A549 (cell line): Measurements from ENCODE around the gene COPS9. TPM values are rescaled to one million over a fixed set of nuclear protein-coding genes. Genes with fewer than 3 reads are reported as not detected.

ENCODE experiments used
- ATAC-seq, 2 experiments: fragments of 200-7000 bp in 1 of 2; fragments of >200 bp in 1 of 2; cut with Nextera tagmentation in 1 of 2; cut with Tn5 transposase in 1 of 2; 3 replicates each; pipeline versions ENCODE4 v1.8.0 to v1.9.1; 2018 to 2020; ENCODE audit warnings: mild to moderate bottlenecking in 1 of 2, moderate library complexity in 1 of 2
- CTCF ChIA-PET: fragments of 300-600 bp; sonication (Branson Sonifier 250); formaldehyde crosslinking; extraction: SDS; loops from one replicate; lab custom pipeline; 2021; ENCODE audit warnings: antibody characterized with exemption, inconsistent platforms; lab: Yijun Ruan, JAX
- POLR2A ChIA-PET: fragments of 350-600 bp; formaldehyde crosslinking; extraction: SDS; loops from one replicate; lab custom pipeline; 2021; ENCODE audit warnings: antibody characterized with exemption, inconsistent platforms; lab: Yijun Ruan, JAX
- DNase-seq, 2 experiments: peaks; one replicate each; pipeline versions ENCODE4 v3.0.0 to v3.0.0-alpha.2; 2011 to 2016; ENCODE audit warnings: low read depth in 1 of 2, low spot score in 1 of 2
- FAIRE-seq: peaks from 2 replicates; lab custom pipeline; 2011; peaks lifted over from hg19 to GRCh38; lab: Jason Lieb, UNC
- H3K27ac ChIP-seq, 2 experiments: fragments of >200 bp; sonication (Bioruptor Twin); formaldehyde crosslinking; 3 replicates each; pipeline ENCODE4 v1.5.1; 2016 to 2017
- H3K4me1 ChIP-seq: fragments of >200 bp; sonication (Bioruptor Twin); formaldehyde crosslinking; 3 replicates; pipeline ENCODE4 v1.6.1; 2016
- H3K4me2 ChIP-seq: fragments of >200 bp; sonication (Bioruptor Twin); formaldehyde crosslinking; 3 replicates; pipeline ENCODE4 v1.6.1; 2016
- H3K4me3 ChIP-seq: fragments of >200 bp; sonication (Bioruptor Twin); formaldehyde crosslinking; 3 replicates; pipeline ENCODE4 v1.5.1; 2016
- H3K9me3 ChIP-seq: fragments of >200 bp; sonication (Bioruptor Twin); formaldehyde crosslinking; 3 replicates; pipeline ENCODE4 v1.6.1; 2016
- CBX2 ChIP-seq: fragments of 200-600 bp; sonication (generic); IDR thresholded peaks from 2 replicates; pipeline ENCODE4 v1.6.1; 2016; ENCODE audit warnings: low read depth, mild to moderate bottlenecking, borderline replicate concordance
- CHD4 ChIP-seq: fragments of 200-600 bp; sonication (generic); IDR thresholded peaks from 2 replicates; pipeline ENCODE4 v1.6.1; 2016; ENCODE audit warnings: antibody characterized with exemption, mild to moderate bottlenecking, borderline replicate concordance
- E2F6 ChIP-seq: IDR thresholded peaks from 2 replicates; pipeline ENCODE4 v1.6.1; 2012; ENCODE audit warnings: low read depth, borderline replicate concordance
- EHMT2 ChIP-seq: fragments of 200-600 bp; sonication (generic); IDR thresholded peaks from 2 replicates; pipeline ENCODE4 v1.6.1; 2016; ENCODE audit warnings: antibody characterized with exemption, low read depth, mild to moderate bottlenecking, moderate library complexity
- EP300 ChIP-seq, 2 experiments: fragments of >200 bp; sonication (Bioruptor Twin); formaldehyde crosslinking; IDR thresholded peaks; 2 replicates in 1 of 2; 3 replicates in 1 of 2; pipeline ENCODE4 v1.6.1; 2016 to 2017
- FOSB ChIP-seq: fragments of 250-450 bp; sonication (Bioruptor Pico); IDR thresholded peaks from 2 replicates; pipeline ENCODE4 v1.5.0; 2020; ENCODE audit warnings: mild to moderate bottlenecking, moderate library complexity
- FOXS1 ChIP-seq: fragments of 250-450 bp; sonication (Bioruptor Pico); IDR thresholded peaks from 2 replicates; pipeline ENCODE4 v1.5.0; 2020; ENCODE audit warnings: mild to moderate bottlenecking, moderate library complexity
- HOXB5 ChIP-seq: fragments of 250-450 bp; sonication (Bioruptor Pico); IDR thresholded peaks from 2 replicates; pipeline ENCODE4 v1.5.0; 2020; ENCODE audit warnings: mild to moderate bottlenecking, moderate library complexity
- JUN ChIP-seq, 2 experiments: fragments of >200 bp; sonication (Bioruptor Twin); formaldehyde crosslinking; IDR thresholded peaks; 2 replicates in 1 of 2; 3 replicates in 1 of 2; pipeline ENCODE4 v1.6.1; 2016 to 2017
- JUNB ChIP-seq: fragments of >200 bp; sonication (Bioruptor Twin); formaldehyde crosslinking; IDR thresholded peaks from 2 replicates; pipeline ENCODE4 v1.6.1; 2016
- KDM5A ChIP-seq: fragments of 200-600 bp; sonication (generic); IDR thresholded peaks from 2 replicates; pipeline ENCODE4 v1.6.1; 2016; ENCODE audit warnings: antibody characterized with exemption, mild to moderate bottlenecking
- MYC ChIP-seq: IDR thresholded peaks from 2 replicates; pipeline ENCODE4 v1.6.1; 2012; ENCODE audit warnings: mild to moderate bottlenecking, inconsistent platforms, low read length, improper control_type of control experiment, borderline replicate concordance
- NPAS2 ChIP-seq: fragments of 250-450 bp; sonication (Bioruptor Pico); IDR thresholded peaks from 2 replicates; pipeline ENCODE4 v1.8.0; 2022; ENCODE audit warnings: mild to moderate bottlenecking, moderate library complexity, borderline replicate concordance
- NR3C1 ChIP-seq: fragments of >200 bp; sonication (Bioruptor Twin); formaldehyde crosslinking; IDR thresholded peaks from 3 replicates; pipeline ENCODE4 v1.6.1; 2017
- POLR2A ChIP-seq: IDR thresholded peaks from 2 replicates; pipeline ENCODE4 v1.6.1; 2012; ENCODE audit warnings: mild to moderate bottlenecking, low read length
- RCOR1 ChIP-seq: fragments of 150-350 bp; IDR thresholded peaks from 2 replicates; pipeline ENCODE4 v1.6.1; 2014; ENCODE audit warnings: antibody characterized with exemption, low read length, low read depth
- RFX5 ChIP-seq: fragments of 450-650 bp; IDR thresholded peaks from 2 replicates; pipeline ENCODE4 v1.7.1; 2014; ENCODE audit warnings: antibody characterized with exemption, mild to moderate bottlenecking, moderate library complexity
- SMC3 ChIP-seq: fragments of >200 bp; sonication (Bioruptor Twin); formaldehyde crosslinking; IDR thresholded peaks from 3 replicates; pipeline ENCODE4 v1.6.1; 2018; ENCODE audit warnings: inconsistent platforms
- ZC3H11A ChIP-seq: fragments of 450-650 bp; IDR thresholded peaks from 2 replicates; pipeline ENCODE4 v1.6.1; 2014; ENCODE audit warnings: antibody characterized with exemption, mild to moderate bottlenecking
- ZSCAN20 ChIP-seq: fragments of 250-450 bp; sonication (Bioruptor Pico); IDR thresholded peaks from 2 replicates; pipeline ENCODE4 v1.8.0; 2022; ENCODE audit warnings: mild to moderate bottlenecking, moderate library complexity
- WGBS: methylation state at CpG from one replicate; pipeline ENCODE4 v1.1.6; 2017; ENCODE audit errors: missing lambda C conversion rate; 5-methylcytosine and 5-hydroxymethylcytosine counted together
- polyA plus RNA-seq, 4 experiments: library from polyadenylated mRNA; depleted of rRNA in 3 of 4; stranded (reverse); fragments of >200 nt; fragmentation: RNase III in 1 of 4; extraction: RNeasy Plus Mini Kit Qiagen cat#74134 plus additional on column Dnase treatment in 1 of 4; gene quantifications; 2 replicates in 3 of 4; 3 replicates in 1 of 4; pipeline ENCODE4 v1.2.3, GENCODE V29; 2011 to 2017
- TF ChIP-seq, protein P1 (sequence below): fragments of 200-600 bp; sonication (generic); IDR thresholded peaks from 2 replicates; pipeline ENCODE4 v1.6.1; 2016; ENCODE audit warnings: antibody characterized with exemption, mild to moderate bottlenecking, moderate library complexity
- TF ChIP-seq, protein P2 (sequence below): fragments of 250-450 bp; sonication (Bioruptor Pico); IDR thresholded peaks from 2 replicates; pipeline ENCODE4 v1.5.0; 2020; ENCODE audit warnings: low read depth, mild to moderate bottlenecking, moderate library complexity
- TF ChIP-seq, protein P3 (sequence below): fragments of >200 bp; sonication (Bioruptor Twin); formaldehyde crosslinking; IDR thresholded peaks from 3 replicates; pipeline ENCODE4 v1.6.1; 2016
- TF ChIP-seq, protein P4 (sequence below): fragments of >200 bp; sonication (Bioruptor Twin); formaldehyde crosslinking; IDR thresholded peaks from 2 replicates; pipeline ENCODE4 v1.6.1; 2016

COPS9 gene
- polyA plus RNA-seq, 2 of the 4 experiments (the other 2 are of a cell fraction) = 321 to 356 TPM

- no peak overlapping the region for H3K27ac ChIP-seq
- ChIA-PET POLR2A (no interaction called here), CTCF (no interaction called here)
- DNase-seq (no peak), FAIRE-seq (no peak), ATAC-seq (no peak)
- no peaks in the 10 kb centered on the region for H3K9me3 ChIP-seq
- TF ChIP-seq SMC3 (no peak), HOXB5 (CRISPR knock-in tag) (no peak), MYC (no peak), JUNB (no peak), EP300 (IDR thresholded peaks at IDR 0.05) (no peak), JUN (IDR thresholded peaks at IDR 0.05) (no peak), FOSB (CRISPR knock-in tag) (no peak), CBX2 (no peak), ZSCAN20 (CRISPR knock-in tag) (no peak), CHD4 (no peak), EHMT2 (no peak), RCOR1 (no peak), NPAS2 (CRISPR knock-in tag) (no peak)
- TF ChIP-seq, protein P1, sequence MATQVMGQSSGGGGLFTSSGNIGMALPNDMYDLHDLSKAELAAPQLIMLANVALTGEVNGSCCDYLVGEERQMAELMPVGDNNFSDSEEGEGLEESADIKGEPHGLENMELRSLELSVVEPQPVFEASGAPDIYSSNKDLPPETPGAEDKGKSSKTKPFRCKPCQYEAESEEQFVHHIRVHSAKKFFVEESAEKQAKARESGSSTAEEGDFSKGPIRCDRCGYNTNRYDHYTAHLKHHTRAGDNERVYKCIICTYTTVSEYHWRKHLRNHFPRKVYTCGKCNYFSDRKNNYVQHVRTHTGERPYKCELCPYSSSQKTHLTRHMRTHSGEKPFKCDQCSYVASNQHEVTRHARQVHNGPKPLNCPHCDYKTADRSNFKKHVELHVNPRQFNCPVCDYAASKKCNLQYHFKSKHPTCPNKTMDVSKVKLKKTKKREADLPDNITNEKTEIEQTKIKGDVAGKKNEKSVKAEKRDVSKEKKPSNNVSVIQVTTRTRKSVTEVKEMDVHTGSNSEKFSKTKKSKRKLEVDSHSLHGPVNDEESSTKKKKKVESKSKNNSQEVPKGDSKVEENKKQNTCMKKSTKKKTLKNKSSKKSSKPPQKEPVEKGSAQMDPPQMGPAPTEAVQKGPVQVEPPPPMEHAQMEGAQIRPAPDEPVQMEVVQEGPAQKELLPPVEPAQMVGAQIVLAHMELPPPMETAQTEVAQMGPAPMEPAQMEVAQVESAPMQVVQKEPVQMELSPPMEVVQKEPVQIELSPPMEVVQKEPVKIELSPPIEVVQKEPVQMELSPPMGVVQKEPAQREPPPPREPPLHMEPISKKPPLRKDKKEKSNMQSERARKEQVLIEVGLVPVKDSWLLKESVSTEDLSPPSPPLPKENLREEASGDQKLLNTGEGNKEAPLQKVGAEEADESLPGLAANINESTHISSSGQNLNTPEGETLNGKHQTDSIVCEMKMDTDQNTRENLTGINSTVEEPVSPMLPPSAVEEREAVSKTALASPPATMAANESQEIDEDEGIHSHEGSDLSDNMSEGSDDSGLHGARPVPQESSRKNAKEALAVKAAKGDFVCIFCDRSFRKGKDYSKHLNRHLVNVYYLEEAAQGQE = no peak
- H3K4me2 ChIP-seq = no peak overlapping the region
- H3K4me1 ChIP-seq = no peaks in the 10 kb centered on the region
- 44% methylated on average over 3 of the region's 3 CpGs for WGBS
- no peak overlapping the region for H3K4me3 ChIP-seq
These were observed 42.5 kb upstream of the COPS9 start for GRCh38 chr2:240178564-240178963.

DNA sequence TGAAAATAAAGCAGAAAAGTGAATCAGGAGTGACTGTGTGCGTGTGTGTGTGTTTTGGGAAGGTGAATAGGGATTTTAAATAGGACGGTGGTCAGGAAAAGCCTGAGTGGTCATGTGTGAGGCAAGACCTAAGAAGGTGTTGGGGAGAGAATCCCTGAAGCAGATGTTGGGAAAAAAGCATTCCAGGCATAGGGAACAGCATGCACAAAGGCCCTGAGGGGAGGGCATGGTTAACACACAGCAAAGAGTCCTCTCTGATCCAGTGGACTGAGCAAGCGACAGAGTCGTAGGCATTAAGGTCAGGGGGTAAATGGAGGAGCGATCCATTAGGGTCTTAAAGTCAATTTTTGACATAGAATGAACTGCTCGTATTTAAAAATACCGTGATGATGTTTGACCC lies 38.4 kb upstream of the COPS9 start:
- H3K4me2 ChIP-seq = no peak overlapping the region
- ChIA-PET POLR2A (no interaction called here), CTCF (interaction anchor here (1.8 kb wide), 1 partner anchor 114 kb away, joined by 4 read pairs; no protein-coding TSS in a partner anchor)
- TF ChIP-seq, protein P2, sequence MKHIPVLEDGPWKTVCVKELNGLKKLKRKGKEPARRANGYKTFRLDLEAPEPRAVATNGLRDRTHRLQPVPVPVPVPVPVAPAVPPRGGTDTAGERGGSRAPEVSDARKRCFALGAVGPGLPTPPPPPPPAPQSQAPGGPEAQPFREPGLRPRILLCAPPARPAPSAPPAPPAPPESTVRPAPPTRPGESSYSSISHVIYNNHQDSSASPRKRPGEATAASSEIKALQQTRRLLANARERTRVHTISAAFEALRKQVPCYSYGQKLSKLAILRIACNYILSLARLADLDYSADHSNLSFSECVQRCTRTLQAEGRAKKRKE (CRISPR knock-in tag) = no peak
- TF ChIP-seq FOXS1 (CRISPR knock-in tag) (no peak), ZC3H11A (no peak), POLR2A (no peak), FOSB (CRISPR knock-in tag) (no peak), E2F6 (no peak), RCOR1 (no peak), RFX5 (no peak), KDM5A (no peak), NR3C1 (no peak)
- TF ChIP-seq, protein P3, sequence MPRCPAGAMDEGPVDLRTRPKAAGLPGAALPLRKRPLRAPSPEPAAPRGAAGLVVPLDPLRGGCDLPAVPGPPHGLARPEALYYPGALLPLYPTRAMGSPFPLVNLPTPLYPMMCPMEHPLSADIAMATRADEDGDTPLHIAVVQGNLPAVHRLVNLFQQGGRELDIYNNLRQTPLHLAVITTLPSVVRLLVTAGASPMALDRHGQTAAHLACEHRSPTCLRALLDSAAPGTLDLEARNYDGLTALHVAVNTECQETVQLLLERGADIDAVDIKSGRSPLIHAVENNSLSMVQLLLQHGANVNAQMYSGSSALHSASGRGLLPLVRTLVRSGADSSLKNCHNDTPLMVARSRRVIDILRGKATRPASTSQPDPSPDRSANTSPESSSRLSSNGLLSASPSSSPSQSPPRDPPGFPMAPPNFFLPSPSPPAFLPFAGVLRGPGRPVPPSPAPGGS = no peak
- TF ChIP-seq, protein P4, sequence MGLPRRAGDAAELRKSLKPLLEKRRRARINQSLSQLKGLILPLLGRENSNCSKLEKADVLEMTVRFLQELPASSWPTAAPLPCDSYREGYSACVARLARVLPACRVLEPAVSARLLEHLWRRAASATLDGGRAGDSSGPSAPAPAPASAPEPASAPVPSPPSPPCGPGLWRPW = no peak
- FAIRE-seq (no peak), DNase-seq (no peak), ATAC-seq (no peak)
- H3K4me3 ChIP-seq = no peak overlapping the region
- 35% methylated on average over 7 of the region's 7 CpGs for WGBS
- H3K27ac ChIP-seq = no peak overlapping the region
- no peaks in the 10 kb centered on the region for H3K9me3 ChIP-seq
- H3K4me1 ChIP-seq = no peaks in the 10 kb centered on the region
